Measurements from ENCODE around the gene VASP.

VASP gene

GRCh38 chr19:45554481-45554880 is 47.2 kb downstream of the VASP start:
- no peak for DNase-seq (ENCODE audit: low read depth in 3 of 3)

- DNase-seq (ENCODE audit: low read depth in 3 of 3) = no peak
These were observed 49.6 kb downstream of the VASP start for GRCh38 chr19:45556835-45557234.

- DNase-seq (ENCODE audit: low read depth in 3 of 3) = peak; percentile 35 to 52 (median 37)
These were observed 51.2 kb downstream of the VASP start for GRCh38 chr19:45558399-45558878.

GRCh38 chr19:45560038-45560437 is 52.8 kb downstream of the VASP start:
- no peak for DNase-seq (ENCODE audit: low read depth in 3 of 3)

GRCh38 chr19:45560686-45561085 is 53.4 kb downstream of the VASP start:
- no peak for DNase-seq (ENCODE audit: low read depth in 3 of 3)

GRCh38 chr19:45564131-45564780 is 57.0 kb downstream of the VASP start:
- DNase-seq (ENCODE audit: low read depth in 3 of 3) = no peak

- DNase-seq (ENCODE audit: low read depth in 3 of 3) = no peak
These were observed 60.3 kb downstream of the VASP start for GRCh38 chr19:45567609-45568008.

- DNase-seq (ENCODE audit: low read depth in 3 of 3) = no peak
These were observed 61.5 kb downstream of the VASP start for GRCh38 chr19:45568732-45569131.

GRCh38 chr19:45569619-45570421 is 62.5 kb downstream of the VASP start:
- DNase-seq (ENCODE audit: low read depth in 3 of 3) = peak in 2 of 3 experiments; percentile 24 to 64

- no peak for DNase-seq (ENCODE audit: low read depth in 3 of 3)
These were observed 64.4 kb downstream of the VASP start for GRCh38 chr19:45571457-45572220.

- DNase-seq (ENCODE audit: low read depth in 3 of 3) = no peak
These were observed 67.2 kb downstream of the VASP start for GRCh38 chr19:45574526-45574925.

GRCh38 chr19:45575216-45575615 is 67.9 kb downstream of the VASP start:
- DNase-seq (ENCODE audit: low read depth in 3 of 3) = no peak
